Neuron (in vitro differentiated cells): ENCODE results near the gene PSMC2.

Experiments used
- H2AFZ ChIP-seq: one replicate; pipeline ENCODE4 v1.6.1; 2013; ENCODE audit warnings: low read depth, mild to moderate bottlenecking, inconsistent platforms, low read length, moderate library complexity
- H3K27me3 ChIP-seq: one replicate; pipeline ENCODE4 v1.6.1; 2013; ENCODE audit warnings: low read length; ENCODE audit not compliant: insufficient read depth
- H3K36me3 ChIP-seq: one replicate; pipeline ENCODE4 v1.6.1; 2013; ENCODE audit warnings: low read length; ENCODE audit not compliant: insufficient read depth
- H3K4me1 ChIP-seq: one replicate; pipeline ENCODE4 v1.6.1; 2013; ENCODE audit warnings: low read length; ENCODE audit not compliant: insufficient read depth
- H3K4me3 ChIP-seq: 2 replicates; pipeline ENCODE4 v1.5.1; 2013; ENCODE audit warnings: mild to moderate bottlenecking, low read length, moderate library complexity
- H3K9me3 ChIP-seq: one replicate; pipeline ENCODE4 v1.6.1; 2013; ENCODE audit warnings: low read length

Gene PSMC2

DNA sequence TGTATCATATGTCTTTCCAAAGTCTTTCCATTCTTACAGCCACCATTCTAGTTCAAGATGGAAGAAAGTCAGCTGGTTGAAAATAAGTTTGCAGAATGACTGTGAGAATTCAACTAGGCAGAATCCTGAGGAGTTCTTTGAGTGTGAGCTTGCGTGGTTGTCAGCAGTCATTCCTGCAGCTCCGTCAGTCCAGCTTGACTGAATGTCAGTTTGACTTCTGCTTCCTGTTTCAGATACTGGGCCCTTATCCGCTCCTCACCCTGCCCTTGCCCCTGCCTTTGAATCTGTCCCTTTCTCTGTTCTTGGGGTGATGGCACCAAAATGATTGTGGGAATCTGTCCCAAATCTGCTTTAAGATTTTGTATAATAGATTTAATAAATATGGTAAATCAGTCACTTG, 70.8 kb downstream of the PSMC2 start:
- Histone ChIP-seq H3K4me3 (no peak overlapping the region), H2AFZ (no peak overlapping the region), H3K9me3 (no peaks in the 10 kb centered on the region), H3K27me3 (no peaks in the 10 kb centered on the region), H3K36me3 (no peaks in the 10 kb centered on the region), H3K4me1 (no peaks in the 10 kb centered on the region)
